CD4-positive, alpha-beta T cell treated with Interleukin-17A for 1 hour (primary cell): ENCODE results near the gene SEMA5A.

ENCODE experiments used
- DNase-seq: peaks from one replicate; pipeline ENCODE4 v3.0.0-alpha.2; 2020

The SEMA5A gene

DNA sequence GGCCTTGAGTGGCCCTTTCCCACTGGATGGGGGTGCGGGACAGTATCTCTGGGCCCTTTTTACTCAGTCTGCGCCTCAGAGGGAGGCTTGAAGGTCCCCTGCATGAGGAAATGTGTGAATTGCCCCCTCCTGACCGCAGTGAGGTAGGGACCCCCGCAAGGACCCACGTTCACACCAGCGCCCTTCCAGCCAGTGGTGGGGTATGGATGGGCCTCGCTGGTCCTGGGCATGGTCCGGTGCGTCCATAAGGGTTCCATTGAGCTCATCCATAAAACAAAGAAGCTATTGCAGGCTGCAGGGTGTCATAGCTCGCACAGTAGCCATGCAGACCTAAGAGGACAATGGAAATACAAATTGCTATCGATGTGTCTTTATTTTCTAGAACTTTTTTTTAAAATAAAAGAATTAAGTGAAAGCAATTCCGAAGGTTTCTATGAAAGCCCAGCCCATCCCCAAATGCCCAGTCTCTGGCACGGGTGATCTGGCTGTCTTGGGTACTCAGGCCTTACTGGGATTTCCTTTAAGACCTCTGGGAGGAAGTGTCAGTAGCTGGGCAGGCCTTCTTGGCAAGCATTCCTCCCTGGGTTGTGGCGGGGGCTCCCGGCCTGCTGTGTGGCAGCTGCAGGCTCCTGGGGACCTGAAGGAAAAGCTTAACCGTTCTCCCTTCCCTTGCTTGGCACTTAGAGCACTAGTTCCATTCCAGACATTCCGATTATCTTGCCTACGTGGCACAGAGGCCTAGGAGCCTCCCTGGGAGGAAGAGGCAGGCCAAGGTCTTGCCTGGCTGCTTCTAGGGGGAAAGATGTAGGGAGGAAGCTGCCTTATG is 1.5 kb upstream of the SEMA5A start:
- DNase-seq = no peak

DNA sequence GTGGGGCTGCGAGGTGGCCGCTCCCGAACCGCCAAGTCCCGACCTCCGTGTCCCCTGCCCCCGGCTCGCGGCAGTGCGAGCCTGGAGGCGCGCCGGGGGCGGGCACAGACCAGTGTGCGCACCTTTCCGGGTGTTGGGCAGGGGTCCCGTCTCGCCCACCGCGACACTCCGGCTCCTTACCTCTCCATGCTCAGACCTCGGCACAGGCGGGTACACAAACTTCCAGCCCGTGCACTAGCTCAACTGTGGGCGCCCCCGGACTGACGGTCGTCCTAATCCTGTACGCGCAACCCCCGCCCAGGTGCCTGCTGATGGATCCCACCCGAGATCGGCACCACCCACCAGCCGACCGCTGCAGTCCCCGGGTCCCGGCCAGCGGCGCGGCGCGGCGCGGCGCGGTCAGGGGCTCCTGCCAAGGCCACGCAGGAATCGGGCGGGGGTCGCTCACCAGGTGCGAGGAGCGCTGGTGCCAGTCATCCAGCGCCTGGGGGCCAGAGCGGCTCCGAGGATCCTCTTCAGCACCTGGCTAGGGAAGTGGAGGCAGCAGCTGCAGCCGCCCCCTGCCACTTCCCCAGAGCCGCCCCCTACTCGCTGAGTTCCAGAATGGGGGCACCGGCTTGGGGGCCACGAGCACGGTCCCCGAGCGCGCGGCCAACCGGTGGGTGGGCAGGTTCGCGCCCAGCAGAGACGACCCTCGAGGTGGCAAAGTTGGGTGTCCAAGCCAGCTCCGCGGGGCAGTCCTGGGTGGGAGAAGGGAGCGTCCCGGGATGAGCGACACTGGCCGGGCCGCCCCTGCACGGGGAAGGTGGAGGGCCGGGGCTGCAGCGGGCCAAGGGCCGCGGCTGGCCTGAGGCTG is 511 bp downstream of the SEMA5A start:
- DNase-seq = no peak

DNA sequence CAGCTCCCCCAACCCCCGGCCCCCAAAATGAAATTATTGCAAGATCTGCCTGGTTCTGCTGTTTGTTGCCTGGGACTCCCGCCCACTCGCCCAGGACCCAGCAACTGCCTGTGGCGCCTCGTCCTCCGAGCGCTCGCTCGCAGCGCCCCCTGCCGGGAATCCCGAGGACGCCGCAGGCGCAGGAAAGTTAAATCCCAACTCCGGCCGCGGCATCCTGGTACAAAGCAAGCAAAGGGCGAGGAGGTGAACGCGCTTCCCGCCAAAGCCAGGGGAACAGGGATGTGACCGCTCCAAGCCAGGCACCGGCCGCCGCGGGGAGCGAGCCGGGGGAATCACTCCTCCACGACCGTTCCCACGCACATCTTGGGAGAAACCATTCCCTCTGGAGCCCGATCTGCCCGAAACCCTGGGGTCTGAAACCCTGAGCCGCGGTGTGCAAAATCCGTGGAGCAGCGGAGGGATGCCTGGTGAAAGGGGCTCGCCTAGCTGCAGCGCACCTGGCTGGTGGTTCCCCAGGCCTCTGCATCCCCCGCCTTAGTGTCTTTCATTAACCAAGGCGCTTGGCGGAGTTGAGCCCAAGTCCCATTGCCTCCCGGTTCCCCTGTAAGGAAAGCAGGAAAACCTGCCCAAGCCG is 1.3 kb downstream of the SEMA5A start:
- DNase-seq = peak; percentile 38

DNA sequence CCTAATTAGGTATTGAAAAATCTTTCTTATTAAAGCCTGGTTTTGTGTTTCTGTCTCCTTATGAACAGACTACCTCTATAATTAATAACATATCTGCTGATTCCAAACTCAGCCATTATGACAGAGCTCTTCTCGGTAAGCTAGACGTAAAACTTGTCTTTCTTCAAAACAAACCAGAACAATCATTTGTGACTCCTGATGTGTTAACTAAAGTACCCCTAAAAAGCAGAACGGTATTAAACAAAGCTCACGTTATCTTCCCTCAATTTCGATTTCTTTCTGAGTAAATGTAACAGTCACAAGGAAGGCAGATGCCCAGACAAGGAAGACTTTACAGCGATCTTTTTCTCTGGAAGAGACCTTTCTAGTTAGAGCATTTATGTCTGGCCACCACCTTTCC is 1.8 kb downstream of the SEMA5A start:
- DNase-seq = no peak

DNA sequence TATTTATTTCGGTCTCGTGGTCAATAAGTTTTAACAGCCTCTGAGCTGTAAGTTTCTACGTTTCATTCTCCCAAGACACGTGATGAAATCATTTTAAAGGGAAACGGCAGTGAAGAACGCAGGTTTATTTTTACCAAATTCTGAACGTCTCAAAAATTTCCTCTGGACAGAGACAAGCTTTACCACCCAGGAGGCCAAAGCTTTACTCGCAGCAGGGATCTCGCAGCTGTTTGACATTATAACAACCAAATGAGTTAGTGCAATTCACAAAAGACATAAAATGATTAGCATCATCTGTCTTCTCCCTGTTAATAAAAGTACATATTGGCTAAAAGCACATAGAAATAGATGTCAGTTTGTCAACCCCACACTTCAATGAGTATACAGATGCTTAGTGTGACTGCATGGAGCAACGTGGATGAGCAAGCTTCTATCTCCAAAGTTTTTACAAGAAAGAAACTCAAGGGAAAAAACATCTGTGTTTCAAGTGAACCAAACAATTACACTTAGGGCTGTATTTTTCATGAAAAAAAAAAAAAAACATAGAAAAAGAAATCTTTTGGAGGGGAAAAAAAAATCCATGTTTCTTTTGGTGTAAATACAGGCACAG is 2.5 kb downstream of the SEMA5A start:
- DNase-seq = no peak

DNA sequence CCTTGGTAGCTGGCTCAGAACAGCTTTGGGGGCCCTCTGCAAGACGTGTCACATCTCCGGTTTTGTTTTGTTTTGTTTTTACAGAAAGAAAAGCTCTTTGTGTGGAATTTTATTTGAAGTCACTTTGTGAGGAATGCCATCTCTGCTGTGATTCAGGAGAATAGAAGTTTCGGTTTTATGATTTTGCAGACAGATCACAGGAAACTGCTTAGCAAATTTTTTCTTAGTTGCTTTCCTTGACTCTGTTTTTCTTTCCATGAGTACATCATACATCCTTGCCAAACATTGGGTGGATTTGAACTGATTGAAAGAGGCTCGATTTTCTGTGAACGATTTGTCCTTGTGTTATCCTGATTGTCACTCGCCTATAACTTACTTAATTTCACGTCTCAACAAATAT is 5.1 kb downstream of the SEMA5A start:
- no peak for DNase-seq

DNA sequence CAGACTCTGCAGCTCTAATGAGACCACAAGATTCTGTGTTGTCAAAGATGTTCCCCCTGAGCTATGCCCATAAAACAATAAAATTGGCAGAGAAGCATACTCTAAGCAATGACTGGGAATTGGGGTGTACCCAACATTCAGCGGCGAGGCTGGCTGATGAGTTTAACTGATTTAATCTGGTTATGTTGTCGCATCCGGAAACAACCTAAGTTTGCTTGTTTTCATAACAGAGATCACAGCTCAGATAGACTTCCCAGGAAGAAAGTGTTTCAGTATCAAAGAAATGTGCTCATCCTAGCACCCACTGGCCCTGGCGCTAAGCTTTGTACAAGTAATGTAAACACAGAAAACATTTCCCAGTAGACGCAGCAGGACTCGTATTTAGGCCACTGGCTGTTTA is 7.4 kb downstream of the SEMA5A start:
- peak; percentile 10 for DNase-seq

DNA sequence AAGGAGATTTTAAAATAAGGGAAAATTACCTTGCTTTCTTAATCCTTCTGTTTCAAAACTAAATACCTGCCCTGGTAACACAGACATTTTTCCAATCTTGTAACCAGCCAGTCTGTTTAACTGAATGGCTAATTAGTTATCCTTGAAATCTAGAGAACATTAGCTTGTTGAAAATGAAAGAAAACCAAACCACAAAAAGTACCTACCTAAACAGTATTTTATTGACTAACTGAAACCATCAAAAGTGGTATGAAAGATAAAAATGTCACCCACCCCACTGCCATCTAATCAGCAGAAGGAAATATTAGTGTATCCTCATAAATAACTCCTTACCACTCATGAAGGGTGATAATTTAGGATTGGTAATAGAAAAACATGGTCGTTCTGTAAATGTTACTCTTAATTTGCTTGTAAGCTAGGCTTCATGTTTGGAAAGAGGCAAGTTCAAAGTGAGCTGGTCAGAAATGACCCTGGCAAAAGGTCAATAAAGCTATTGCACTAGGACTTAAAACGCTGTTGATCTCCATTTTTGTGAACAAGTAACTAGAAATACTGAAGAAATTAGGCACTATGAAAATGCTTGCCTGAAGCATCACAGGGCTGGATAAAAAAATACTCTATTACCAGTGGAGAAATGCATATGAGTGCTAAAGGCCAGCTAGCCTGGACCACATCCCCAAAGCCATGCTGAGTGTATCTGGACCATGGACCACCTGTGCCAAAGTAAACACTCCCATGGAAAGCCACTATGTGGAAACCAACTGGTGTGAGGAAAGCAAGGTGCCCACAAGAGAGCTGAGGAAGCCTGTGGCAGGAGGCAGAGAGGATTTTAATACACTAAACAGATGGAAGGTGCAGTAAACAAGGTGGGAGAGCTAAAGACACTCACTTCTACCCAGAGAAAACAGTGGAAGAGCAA is 8.4 kb downstream of the SEMA5A start:
- no peak for DNase-seq

DNA sequence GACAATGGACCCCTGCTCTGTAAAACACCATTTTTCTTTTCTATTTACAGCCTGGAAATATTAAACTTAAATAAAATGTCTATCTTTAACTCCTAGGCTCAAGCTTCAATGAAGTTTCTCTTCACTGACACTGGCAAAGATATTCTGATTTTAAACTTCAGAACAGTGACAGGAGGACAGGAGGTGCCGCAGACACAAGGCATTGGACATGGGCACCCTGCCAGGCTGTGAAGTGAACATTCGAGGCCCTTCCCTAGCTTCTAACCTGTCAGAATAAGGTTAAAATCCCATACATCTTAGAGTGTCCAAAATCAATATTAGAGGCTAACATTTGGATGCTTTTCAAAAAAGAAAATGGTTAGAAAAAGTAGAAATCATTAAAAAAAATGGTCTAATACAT is 9.2 kb downstream of the SEMA5A start:
- no peak for DNase-seq

DNA sequence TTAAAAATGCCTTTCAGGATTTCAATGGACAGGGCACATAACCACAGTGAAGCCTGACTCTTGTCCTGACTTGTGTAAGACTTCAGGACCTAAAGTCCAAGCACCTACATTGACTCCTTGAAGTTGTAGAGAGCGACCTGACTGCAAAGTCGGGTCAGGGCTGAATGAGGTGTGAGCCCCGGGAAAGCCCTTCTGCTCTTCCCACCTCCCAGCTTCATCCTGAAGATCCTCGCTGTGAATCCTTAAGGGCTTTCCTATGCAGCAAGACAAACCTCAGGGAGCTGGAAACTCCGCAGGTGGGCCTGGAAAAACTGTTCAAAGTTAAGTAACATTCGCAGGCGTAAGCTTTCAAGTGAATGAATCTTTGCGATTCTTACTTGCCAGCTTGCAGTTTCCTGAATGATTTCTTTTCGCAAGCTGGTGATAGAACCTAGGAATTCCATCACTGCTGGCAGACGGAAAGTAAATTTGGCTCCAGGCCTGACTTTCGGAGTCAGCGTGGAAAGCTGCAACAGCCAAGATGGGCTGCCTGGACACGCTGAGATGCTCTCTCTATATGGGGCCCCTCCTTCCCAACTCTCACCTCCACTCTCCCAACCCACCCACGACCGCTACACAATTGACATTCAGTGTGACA is 10.9 kb downstream of the SEMA5A start:
- DNase-seq = no peak

DNA sequence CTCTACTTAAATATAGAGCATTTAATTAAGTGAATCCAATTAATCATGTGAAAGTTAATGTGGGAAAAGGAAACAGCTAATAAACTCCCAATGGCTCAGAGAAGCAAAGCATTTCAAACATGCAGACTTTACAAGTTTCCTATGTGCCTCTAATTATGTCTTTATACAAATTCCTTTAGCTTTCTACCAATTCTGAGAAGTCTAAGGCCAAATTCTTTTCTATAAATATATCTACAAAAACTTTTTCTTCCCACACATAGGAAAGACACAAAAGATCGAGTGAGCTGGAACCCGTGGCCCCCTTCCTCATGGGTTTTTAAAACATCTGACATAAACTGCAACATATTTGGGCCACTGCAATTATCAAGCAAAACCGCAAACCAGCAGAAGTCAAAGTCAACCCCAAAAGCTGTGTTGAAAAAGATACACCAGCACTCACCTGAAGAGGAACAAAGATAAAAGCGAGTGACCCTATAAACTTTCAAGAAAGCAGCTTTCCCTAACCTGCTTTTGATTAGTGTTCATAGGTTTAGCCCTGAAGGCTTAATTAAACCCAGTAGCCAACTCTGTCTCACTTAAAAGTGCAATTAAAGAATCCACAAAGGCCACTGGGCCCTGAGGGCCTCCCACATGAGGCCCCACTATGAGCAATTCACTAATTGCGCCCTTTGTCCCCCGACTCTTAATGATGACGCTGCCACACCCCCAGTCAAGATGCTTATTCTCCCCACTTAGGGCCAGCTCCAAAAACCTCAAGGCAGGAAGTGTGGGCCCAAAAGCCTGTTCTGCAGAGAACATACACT is 12.1 kb downstream of the SEMA5A start:
- DNase-seq = no peak

DNA sequence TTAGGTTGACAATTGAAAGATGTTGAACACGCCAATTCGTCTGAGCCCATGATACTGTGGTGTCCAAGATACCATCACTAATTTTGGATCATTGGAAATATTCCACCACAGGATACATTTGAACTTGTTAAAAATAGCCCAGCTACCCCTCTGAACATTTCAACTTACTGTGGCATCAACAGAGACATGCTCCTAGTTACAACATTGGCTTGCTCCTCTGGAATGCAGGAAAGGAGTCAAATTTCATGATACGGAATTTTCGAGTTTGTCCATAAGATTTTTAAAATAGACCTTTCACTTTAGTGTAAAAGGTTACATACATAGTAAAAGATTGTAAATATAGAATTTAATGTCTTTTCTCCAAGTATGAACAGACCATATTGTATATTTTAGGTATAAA is 12.8 kb downstream of the SEMA5A start:
- DNase-seq = no peak

DNA sequence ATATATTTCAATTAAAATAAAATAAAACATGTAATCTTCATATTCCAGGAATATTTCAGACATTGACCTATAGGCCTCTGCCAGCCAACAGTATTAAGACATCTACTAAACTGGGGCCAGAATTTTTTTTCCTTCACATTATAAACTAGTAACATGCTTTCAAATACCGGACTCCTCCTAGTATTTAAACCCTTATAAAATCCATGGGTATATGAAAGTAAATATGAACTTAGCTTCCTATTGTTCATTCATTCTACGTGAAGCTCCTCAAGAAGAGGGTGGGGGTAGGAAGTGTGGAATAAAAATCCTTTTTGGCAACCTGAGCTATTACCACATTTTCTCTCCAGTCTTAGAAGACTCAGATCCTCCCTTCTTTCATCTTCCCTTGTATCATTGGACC is 16.4 kb downstream of the SEMA5A start:
- no peak for DNase-seq

DNA sequence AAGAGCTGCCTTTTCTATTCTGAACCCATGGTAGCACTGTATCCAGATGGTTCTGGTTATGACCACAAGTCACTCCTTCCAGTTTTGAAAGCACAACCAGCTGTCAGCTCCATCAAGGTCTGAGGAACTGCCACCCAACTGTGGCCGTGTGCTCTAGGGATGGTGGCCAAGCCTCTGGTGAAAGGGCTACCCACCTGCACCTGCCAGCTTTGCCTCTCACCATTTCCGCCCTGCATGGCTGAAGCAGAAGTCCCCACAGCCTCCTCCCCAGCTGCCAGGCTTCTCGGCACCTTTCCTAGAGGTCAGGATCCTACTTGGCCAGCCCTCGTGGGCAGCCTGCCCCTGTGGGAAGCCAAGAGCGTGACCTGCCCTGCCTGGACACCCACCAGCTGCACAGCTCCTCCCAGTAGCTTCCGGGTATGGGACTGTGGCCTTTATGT is 16.8 kb downstream of the SEMA5A start:
- no peak for DNase-seq

DNA sequence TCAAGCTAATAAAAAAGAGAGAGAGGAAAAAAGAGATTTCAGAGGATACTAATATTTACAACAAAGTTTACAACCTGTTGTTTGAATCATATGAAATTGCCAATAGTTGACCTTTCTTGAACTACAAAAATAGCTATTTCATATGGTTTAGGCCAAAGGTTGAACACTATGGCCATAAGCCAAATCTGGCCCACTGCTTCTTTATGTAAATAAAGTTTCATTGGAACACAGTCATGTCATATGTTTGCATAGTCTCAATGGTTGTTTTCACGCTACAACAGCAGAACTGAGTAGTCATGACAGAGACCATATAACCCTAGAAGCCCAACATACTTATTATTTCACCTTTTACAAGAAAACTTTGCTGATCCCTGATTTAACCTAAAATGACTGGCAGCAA is 20.9 kb downstream of the SEMA5A start:
- DNase-seq = no peak

DNA sequence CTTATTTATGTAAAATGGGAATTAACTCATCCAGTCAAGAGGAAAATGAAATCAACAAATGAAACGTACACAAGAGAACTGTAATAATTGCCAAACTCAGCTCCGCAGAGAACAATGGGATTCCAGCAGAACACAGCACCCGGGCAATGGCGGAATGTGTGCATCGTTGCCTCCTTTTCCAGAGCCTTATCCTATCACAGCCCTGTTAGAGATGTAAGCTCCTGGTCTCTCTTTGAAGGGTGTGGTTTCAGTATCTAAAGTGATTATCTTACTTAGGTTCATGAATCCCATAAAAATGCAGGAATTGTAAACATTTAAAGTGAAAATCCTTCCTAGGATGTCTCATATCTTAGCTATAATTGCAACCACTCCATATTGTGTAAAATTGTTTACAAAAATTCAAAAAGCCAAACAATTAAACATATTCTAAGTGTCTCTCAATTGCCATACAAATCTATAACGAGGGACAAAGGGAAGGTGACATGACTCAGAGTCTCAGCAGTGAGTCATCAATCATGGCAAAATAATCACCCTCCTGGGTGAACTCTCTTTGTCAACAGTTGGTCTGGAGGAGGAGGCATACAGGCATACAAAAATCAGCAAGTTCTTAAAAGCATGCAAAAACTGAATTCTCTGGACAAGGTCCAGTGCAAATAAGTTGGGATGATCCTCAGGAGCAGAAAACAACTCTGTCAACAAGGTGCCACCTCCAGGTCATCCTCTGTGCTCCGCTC is 22.6 kb downstream of the SEMA5A start:
- DNase-seq = no peak

DNA sequence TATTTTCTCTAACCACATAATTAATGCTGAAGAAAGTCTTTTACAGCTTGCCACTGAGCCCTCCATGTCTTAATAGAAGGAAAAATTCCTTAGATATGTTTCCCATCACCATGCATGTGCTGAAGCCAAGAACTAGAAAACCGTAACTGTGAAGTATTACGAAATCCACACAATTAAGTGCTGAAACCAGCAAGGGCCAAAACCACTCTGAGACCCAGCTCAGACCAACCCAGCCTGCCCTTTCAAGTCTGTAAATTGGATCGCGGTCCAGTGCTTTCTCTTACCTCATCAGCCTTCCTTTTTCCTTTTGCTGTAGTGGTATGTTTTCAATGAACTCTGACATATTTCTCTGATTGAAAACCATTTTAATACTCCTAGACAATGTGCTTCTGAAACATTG is 26.3 kb downstream of the SEMA5A start:
- no peak for DNase-seq

DNA sequence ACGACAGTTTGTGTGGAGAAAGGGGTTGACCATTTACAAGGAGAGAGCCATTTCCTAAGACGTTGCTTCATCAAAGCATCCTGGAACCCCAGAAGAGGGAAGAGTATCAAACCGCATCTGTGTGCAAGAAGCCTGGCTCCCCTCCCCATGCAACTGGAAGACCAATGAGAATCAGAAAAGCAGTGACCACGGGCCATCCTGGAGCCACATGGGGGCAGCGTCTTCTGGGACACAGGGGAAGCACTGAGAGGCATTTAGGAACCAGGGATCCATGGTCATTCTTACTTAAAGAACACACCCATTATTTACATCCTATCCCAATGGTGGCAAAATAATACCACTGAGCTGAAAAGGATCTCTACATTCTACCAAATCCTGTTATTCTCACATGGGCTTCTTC is 29.3 kb downstream of the SEMA5A start:
- DNase-seq = no peak

DNA sequence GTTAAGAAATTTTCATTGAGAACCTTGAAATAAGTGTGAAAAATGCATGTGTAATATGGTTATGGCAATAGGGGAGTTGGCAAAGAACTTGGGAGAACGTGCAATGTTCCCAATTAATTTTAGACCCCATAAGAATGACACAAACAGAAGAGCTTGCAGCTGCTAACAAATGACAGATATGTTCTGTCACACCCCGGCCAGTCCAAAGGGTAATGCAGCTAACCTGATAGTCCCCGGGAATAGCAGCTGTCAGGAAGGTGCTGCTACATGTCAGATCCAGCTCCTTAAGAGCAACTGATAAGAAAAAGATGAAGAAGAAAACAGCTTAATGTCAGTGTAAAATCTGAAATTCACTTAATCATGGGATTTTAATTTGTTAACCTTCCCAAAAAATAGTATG is 30.4 kb downstream of the SEMA5A start:
- DNase-seq = no peak

DNA sequence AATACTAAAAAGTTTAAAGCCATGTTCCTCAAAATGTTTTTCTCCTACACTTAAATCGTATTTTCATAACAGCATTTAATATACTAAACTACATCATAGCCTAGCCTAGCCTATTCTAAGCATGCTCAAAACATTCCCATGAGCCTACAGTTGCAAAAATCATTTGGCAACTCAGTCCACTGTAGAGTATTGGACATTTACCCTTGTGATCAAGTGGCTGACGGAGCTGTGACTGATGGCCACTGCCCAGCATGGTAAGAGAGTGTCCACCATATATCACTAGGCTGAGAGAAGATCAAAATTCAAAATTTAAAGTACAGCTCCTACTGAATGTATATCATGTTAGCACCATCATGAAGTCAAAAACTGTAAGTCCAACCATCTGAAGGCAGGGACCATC is 30.9 kb downstream of the SEMA5A start:
- DNase-seq = no peak
